GM19395 (cell line): ENCODE measurements around the gene TSC22D3.

ENCODE experiments used
- ATAC-seq: cut with Tn5 transposase; IDR thresholded peaks from one replicate; pipeline ENCODE4 v1.9.1; 2021; ENCODE audit warnings: mild to moderate bottlenecking, moderate library complexity; ENCODE audit not compliant: unreplicated experiment

Gene TSC22D3

DNA sequence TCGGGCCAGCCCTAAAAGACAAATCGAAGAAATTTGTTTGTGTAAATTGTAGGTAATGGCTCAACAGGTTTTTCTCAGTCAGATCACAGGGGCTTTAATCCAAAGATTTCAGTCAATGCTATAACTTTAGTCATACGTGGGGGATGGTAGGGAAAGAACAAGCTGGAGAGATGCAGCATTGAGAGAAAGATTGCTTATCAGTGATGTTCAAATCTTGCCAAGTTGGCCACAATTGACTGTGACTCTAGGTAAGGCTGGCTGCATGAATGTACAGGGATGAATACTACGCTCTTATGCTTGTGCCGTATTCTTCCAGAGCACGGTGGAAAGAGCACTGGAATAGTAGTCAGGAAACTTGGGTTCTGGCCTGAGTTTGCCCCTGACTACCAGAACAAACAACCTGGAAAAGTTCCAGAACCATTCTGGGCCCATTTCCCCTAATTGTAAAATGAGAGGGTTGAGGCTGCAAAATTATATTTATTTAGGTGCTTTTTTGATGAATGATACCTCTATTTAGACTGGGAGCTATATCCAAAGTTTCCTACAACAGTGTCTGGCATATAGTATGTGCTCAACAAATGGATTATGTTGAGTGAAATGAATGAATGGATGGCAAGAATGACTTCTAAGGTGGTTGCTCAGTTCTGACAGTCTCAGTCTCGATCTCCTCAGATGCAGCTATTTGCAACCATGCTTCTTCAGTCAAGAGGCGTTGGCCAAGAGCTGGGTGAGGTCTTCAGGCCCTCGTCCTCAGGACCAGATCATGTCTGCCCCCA is 44.4 kb downstream of the TSC22D3 start:
- no peak for ATAC-seq

DNA sequence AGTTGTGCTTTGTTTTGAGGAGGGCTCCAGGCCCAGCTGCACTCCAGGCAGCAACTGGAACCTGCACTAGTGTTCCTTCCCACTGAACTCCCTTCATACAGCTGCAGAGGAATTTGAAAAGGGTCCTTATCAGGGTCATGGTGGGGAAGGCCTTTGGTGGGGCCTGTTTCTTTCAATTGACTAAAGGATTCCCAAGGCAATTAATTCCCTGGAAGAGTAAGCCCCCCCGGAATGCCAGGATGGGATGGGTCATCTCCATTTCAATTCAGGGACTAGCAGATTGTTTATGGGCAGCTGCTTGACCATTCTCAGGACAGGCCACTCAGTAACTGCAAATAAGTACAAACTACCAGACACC is 45.3 kb downstream of the TSC22D3 start:
- ATAC-seq = no peak

DNA sequence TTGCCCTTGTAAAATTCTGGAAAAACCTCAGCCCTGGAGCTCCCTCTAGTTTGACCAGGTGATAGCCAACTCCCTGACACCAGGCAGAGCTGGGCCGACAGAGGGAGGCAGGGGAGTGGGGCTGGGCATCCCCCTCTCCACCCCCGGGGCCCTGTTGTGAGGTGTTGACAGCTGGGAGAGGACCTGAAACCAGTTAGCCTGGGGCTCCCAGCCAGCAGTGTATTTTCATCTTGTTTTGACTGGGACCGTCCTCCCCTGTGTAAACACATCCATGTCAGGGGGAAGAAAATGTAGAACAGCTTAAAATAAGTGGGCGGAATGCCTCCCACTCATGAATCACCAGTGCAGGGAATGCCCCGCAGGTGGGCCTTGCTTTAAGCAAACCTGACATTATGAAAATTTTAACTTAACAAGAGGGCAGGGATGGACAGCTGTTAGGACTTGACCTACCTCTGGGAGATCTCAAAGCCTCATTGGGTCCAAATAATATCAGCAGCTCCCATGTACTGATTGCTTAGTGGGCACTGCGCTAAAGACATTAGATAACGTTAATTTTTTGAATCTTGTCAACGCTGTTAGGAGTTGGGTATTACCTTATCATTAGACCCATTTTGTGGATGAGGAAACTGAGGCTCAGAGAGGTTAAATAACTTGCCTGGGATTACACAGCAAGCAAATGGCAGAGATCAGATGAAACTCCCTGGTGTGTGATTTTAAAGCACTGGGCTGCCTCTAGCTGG is 45.9 kb downstream of the TSC22D3 start:
- peak; percentile 82 for ATAC-seq

DNA sequence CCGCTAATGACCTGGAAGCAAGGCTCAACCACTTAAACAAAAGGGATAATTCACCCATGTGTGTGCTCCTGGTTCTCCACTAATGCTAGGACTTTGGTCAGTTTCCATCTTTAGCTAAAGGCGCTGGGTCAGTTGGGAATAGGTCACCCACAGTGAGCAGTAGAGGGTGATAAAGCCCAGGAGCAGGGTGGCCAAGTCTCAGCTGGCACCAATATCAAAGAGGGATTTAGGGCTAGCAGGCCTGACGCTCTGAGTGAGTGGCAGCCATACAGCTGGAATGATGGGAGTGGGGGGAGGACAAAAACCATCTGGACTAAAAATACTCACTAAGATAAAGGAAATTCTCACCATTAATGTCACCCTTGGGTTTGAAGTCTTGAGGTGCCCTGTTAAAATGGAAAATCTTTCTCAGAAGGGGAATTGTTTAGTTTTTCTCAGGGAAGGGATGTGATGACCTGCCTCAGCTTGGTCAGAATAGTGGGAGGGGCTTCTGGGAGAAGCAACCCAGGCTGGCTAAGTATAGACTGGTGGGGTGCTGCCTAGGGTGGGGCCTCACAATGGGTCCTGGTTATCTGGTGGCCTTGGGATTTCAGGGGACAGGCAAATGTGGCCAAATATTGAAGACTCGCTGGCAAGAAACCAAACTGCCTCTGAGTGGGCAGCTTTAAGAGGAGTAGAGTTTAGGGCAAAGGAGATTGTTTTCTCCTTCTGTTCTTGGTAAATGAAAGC is 47.1 kb downstream of the TSC22D3 start:
- ATAC-seq = no peak

DNA sequence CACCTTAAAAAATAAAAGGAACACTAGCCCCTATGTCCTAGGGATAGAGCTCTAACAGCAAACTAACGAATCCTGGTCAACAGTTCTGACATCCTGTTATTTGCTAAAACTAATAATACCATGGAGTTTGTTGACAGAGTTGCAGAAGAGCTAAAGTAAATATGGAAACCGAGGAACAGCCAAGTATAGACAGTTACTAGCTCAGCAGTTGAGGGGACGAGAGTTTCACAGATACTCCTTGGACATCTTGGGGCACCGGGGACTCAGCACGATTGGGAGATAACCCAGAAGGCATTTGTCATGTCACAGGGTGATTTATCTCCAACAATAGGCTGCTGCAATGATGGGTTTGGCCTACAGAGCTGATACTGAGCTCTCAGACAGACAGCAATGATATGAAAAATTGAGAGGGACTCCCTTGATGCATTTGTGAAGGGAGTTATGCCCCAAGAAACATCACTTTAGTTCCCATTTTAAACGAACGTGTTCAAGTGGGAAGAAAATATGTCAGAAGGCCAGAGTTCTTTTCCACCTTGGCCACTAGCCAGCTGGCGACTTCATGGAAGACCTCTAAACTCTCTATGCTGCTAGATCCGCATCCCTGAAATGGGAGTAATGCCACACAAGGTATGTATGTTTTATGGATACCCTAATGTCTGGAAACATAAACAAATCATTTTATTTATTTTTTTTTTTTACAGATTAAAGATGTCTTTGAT is 48.6 kb downstream of the TSC22D3 start:
- no peak for ATAC-seq

DNA sequence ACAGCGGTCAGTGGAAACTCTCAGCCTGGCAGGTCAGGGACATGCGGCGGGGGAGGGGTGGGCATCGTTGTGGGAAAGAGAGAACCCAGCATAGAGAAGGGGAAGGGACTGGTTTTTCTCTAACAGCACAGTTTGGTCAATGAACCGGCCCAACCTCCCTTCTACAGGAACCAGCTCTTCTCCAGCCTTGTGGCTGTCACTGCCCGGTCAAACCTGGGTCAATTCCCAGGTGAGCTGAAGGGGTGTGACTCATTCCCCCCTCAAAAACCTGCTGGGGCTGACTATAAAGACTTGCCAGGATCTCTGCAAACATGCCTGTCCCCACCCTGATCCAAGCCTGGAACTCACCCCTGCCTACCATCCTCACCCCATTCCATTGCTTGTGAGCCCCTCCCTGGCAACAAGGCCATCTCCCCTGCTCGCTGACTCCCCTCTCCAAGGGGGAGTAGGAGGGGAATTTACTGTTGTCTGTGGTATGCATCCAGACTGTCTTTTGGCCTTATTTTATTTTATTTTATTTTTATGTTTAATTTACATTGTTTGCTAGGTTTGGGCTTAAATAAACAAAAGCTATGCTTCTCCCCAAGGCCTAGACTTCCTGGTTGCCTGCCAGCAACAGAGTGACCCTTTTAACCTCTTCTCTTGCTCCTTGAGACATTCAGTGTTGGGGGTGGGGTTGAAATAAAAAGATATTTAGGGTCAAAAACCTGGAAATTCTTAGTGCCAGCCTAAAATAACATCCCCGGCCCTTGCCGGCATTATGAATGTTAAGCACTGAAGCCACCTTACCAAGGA is 49.6 kb downstream of the TSC22D3 start:
- ATAC-seq = no peak

DNA sequence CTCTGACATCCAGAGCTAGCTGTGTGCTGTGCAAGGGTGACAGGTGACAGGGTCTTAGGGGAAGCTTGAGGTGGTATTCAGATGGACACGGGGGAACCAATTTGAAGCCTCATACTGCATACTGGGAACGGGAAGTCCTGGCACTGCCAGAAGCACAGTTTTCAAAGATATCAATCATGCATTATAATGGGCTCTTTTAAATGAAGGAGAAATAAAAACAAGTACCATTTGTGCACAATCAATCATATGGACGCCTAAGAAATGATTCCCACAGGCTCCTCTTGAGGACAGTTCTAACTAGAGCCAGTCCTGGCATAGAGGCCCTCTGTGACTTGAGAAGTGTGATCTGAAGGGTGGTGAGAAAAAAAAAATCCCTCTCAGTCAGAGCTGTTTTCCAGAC is 50.9 kb downstream of the TSC22D3 start:
- no peak for ATAC-seq

DNA sequence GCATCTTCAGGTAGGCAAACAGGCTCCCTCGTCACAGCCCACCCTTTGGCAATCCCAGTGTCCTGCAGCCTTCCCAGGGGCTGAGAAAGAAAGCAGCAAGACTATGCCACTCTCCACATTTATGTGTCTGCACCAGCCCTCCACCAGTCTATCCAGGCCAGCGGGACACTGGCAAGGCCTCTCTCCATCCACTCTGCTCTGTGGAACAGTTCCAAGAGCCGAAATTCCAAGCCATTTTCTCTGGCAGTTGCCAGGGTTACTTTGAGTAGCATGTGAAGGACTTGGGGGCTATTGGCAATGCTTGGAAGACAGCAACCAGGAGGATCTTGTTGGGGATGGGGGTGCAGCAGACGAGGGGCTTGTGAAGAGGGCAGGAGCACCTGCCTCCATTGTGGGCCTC is 52.1 kb downstream of the TSC22D3 start:
- no peak for ATAC-seq

DNA sequence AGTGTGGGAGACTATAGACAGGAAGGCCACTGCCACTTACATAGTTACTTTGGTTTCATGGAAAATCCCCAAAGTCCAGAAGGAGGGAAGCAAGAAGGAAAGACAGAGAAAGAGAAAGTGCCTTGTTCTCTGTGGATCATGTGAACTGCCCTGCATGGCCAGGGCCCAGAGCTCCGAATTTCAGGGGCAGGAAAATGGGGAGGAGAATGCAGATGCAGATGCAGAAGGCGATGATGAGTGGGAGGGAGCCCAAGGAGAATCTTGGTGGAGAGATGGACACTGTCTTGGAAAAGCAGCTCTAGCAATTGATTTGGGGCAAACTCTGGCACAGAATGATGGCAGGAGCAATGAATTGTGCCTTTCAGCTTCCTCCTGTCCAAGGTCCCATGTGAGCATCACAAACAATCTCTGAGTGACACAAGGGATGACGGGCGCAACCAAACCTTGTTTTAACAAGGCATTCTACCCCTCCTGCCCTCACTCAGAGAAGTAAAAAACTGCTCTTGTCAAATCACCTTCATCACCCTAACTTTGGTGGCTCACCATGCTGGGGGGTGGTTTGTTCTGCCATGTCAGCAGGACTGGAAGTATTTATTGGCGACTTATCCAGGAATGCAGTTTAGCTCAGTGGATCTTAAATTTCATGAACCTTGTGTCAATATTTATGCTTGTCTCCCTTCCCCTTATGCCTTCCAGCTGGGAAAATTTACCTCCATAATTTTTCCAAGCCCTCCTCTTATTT is 53.5 kb downstream of the TSC22D3 start:
- ATAC-seq = no peak

DNA sequence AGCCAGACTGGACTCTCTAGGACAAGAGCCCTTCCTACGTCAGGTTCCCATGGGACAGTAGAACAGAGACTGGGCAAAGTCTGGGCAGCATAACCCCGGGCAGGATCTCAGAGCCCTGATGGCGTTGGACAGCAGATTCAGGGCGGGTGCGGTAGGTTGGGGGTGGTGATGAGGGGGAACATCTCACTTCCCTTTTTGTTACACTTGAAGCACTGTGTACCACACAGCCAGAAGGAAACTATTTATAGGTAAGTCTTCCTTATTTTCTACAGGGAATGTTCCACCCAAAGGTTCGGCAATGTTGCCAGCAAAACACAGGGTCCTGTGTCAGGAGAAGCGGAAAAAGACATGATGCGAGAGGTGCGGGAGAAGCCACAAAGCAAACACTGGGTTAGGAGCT is 54.3 kb downstream of the TSC22D3 start:
- ATAC-seq = peak; percentile 49

DNA sequence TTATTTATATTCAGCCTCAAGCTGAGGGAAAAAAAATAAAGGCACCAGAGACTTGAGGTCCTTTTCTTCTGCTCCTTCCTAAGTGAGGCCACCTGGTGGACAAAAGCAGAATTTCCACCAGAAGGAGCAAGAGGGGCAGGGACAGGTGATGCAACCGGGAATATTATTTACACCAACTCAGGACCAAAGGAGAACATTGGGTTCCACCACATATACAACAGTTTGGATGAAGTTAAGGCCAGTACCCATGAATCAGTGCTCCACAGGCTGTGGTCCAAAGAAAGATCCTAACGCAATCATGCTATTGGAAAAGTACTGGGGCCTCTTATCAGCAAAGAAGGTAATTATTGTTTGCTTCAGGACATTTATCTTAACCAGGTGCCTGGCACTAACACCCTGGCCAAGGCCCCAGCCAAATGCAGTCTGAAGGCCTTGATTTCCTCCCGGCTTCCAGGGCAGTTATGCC is 57.4 kb downstream of the TSC22D3 start:
- ATAC-seq = peak; percentile 31

DNA sequence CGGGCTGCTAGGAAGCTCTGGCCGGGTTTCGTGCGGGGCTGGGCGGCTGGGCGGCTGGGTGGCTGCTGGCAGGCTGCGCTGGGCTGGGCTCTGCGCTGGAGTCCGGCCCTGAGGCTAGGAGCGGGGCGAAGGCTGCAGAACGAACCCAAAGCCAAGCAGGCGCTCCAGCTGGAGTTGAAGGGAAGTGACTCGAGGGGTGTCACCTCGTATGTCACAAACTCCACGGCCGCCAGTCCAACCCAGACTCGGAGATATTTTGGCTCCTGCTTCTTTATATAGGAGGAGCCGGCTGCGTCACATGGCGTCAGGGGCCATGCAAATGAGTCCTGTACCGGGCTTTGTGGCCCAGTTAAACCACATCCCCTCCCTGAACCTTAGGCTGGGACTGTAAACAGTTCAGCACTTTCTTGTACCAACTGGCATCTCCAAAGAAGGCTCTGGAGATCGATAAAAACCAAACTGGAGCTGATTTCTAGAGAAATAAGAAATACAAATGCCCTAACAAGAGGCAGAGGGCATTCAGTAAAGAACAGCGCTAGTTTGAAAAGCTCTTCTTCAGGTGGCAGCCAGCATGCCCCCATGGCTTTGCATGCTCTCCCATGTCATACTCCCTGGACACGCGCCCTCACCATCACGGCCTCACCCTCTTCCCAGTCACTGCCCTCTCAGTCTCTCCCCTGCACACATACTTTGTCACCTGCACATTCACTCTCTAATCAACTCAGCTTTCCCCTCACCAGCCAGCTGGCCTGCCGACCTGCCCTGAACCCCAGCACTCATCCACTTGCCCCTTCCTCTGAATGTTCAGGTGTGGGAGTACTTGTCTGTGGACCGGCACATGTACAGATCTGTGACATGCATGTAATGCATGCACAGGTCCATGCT is 58.5 kb downstream of the TSC22D3 start:
- peak; percentile 78 for ATAC-seq

DNA sequence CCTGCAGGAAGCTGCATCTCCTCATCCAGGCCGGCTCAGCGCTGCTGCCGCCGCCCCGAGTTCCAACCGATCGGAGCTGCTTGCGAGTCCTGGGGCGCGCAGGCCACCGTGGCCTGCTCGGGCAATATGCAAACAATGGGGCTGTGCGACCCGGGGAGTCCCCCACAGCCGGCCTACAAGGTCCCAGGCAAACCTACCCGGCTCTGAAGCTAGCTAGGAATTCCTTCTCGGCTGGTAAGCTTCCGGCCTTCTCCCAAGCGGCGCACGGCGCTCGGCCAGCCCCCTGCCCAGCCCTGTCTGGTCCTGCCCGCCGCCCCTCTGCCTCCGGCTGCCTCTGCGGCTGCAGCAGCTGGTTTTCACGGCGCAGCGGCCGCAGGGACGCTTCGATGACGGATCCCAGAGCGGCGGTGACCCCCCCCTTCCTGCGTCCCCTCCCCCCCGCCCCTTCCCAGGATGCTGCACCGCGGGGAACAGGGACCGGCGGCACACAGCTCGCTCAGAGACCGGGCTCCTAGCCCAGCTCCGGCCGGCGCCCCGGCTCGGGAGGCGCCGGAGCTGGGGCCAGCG is 59.4 kb downstream of the TSC22D3 start:
- ATAC-seq = peak; percentile 28

DNA sequence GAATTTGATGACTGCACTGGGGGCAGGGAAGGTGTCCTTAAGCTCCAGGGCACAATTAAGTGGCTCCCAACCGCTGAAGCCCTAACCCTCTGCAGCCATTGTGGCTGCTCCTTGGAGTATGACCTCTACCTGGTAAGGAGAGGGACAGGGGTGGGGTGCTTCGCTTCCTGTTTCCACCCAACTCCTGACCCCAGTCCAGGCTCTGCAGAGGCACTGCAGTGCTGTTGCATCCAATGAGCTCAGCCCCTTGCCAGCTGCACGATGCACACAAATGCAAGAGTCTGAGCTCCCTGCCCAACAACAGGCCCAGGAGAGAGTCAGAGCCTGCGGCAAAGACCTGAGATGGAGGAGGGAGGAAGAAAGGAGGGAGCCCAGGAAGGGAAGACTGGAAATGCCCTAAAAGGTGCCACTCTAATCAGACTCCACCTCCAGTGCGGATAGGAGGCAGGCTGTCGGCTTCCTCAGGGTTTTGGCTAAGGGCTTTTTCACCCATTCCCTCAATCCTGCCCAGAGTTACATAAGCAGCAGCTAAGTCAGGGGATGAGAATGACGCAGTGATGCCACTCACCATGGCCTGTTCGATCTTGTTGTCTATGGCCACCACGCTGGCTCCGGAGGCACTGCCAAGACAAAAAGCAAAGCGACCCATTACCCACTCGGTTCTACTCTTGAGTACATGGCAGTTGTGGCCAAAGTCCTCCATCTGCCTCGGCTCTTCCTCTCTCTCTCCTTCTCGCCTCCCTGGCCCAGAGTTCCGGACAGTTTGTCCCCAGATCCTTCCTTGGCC is 60.1 kb downstream of the TSC22D3 start:
- ATAC-seq = no peak

DNA sequence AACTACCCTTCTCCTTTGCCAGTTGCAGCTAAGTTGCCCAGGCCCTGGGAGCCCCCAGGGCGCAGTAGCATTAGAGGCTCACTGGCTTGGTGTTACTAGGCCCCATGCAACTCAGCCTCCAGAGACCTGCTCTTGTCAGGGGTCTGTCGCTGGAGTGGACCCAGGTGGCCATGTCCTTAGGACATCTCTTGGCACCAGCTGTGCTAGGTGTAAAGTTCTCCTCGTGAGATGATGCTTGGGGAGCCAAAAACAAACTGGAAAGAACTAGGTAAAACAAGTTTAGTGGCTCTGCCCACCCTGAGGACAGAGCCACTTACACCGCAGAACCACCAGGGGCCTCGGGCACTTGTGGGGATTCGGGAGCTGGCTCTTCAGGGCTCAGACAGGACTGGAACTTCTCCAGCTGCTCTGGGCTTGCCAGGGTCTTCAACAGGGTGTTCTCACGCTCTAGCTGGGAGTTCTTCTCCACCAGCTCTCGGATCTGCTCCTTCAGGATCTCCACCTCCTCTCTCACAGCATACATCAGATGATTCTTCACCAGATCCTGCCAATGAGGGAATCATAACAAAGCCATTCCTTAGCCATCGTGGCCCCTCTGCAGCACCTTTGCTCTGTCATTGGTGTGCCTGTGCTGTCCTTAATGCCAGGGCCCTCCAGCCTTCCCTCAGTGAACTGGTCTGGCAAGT is 61.2 kb downstream of the TSC22D3 start:
- no peak for ATAC-seq

DNA sequence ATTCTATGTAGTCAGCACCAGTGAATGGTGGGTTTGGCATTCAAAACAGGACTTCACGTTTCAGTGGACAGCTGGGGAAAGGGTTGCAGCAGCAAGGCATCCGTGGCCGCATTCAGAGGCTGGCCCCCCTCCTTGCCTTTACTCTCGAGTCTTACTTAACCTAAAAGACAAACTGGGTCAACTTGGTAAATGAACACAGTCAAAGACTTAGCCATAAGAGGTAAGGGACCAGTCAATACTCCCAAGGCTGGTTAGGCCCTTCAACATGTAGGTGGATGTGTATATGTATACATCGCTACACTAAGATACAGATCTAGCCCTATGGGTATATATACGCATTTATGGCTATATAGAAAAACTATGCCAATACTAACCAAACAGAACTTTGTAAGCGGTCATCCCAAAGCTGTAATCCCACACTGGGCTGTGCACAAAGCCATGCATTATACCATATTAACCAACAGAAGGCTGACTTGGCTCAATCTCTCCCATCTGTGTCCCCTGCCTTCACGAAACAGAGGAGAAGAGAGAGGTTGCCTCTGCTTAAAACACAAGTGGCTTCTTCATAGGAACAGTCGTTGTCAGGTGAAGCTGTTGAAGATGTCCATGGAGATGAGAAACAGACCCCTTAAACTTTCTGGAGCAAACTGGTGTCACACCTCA is 61.9 kb downstream of the TSC22D3 start:
- no peak for ATAC-seq

DNA sequence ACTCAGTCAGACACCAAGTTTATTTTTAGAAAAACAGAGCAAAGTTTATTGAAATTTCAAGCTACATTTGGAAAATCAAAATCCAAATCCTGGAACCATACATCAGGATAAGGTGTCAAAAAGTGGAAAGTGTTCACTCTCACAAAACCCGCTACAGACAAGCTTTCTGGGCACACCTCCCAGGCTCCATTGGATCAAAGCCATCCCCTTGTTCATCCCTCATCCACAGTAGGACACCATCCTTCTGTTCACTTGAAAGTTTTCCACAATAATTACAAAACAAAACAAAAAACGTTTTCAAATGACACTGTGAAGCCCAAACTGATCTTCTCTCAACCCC is 62.4 kb downstream of the TSC22D3 start:
- ATAC-seq = no peak
